Measurements from ENCODE around the gene PTPRD. TPM values are rescaled to one million over a fixed set of nuclear protein-coding genes. Genes with fewer than 3 reads are reported as not detected.
A peak's percentile ranks its signal among the peaks of the same experiment; 100 is the strongest.

PTPRD gene
- total and polyA plus RNA-seq, 9 of the 15 experiments (the other 6 are each of a cell fraction or from before 2014, with no cell fraction given), result 0.11 TPM; not detected in 8

DNA sequence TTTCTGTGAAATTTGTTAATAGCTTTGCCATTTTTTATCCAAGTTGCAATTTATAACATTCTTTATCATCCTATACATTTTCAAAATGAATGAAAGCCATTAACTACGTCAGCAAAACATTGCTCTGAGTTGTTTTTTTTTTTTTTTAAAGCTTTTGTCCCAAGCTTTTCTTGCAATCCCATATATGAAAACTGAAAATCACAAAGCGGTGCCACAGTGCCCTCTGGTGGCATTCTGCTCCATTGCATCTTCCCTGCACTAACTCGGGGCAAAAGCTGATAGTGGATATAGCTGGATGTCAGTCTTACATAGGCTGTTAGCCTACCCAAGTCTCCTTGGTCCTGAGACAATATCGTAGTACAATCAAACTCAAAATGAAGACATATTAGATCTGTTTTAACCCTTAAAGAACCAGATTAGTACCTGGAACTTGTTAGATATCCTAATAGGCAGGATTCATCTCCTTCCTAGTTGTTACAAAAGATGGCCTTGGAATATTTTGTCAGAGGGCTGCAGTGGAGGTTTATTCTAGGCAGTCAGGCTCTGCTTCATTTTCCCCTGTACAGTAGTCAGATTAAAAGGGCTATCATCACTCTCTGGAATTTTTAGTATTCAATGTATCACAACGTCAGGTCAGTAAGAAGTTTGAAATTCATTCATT, 669.9 kb downstream of the PTPRD start (continued):
- TF ChIP-seq, protein P1, sequence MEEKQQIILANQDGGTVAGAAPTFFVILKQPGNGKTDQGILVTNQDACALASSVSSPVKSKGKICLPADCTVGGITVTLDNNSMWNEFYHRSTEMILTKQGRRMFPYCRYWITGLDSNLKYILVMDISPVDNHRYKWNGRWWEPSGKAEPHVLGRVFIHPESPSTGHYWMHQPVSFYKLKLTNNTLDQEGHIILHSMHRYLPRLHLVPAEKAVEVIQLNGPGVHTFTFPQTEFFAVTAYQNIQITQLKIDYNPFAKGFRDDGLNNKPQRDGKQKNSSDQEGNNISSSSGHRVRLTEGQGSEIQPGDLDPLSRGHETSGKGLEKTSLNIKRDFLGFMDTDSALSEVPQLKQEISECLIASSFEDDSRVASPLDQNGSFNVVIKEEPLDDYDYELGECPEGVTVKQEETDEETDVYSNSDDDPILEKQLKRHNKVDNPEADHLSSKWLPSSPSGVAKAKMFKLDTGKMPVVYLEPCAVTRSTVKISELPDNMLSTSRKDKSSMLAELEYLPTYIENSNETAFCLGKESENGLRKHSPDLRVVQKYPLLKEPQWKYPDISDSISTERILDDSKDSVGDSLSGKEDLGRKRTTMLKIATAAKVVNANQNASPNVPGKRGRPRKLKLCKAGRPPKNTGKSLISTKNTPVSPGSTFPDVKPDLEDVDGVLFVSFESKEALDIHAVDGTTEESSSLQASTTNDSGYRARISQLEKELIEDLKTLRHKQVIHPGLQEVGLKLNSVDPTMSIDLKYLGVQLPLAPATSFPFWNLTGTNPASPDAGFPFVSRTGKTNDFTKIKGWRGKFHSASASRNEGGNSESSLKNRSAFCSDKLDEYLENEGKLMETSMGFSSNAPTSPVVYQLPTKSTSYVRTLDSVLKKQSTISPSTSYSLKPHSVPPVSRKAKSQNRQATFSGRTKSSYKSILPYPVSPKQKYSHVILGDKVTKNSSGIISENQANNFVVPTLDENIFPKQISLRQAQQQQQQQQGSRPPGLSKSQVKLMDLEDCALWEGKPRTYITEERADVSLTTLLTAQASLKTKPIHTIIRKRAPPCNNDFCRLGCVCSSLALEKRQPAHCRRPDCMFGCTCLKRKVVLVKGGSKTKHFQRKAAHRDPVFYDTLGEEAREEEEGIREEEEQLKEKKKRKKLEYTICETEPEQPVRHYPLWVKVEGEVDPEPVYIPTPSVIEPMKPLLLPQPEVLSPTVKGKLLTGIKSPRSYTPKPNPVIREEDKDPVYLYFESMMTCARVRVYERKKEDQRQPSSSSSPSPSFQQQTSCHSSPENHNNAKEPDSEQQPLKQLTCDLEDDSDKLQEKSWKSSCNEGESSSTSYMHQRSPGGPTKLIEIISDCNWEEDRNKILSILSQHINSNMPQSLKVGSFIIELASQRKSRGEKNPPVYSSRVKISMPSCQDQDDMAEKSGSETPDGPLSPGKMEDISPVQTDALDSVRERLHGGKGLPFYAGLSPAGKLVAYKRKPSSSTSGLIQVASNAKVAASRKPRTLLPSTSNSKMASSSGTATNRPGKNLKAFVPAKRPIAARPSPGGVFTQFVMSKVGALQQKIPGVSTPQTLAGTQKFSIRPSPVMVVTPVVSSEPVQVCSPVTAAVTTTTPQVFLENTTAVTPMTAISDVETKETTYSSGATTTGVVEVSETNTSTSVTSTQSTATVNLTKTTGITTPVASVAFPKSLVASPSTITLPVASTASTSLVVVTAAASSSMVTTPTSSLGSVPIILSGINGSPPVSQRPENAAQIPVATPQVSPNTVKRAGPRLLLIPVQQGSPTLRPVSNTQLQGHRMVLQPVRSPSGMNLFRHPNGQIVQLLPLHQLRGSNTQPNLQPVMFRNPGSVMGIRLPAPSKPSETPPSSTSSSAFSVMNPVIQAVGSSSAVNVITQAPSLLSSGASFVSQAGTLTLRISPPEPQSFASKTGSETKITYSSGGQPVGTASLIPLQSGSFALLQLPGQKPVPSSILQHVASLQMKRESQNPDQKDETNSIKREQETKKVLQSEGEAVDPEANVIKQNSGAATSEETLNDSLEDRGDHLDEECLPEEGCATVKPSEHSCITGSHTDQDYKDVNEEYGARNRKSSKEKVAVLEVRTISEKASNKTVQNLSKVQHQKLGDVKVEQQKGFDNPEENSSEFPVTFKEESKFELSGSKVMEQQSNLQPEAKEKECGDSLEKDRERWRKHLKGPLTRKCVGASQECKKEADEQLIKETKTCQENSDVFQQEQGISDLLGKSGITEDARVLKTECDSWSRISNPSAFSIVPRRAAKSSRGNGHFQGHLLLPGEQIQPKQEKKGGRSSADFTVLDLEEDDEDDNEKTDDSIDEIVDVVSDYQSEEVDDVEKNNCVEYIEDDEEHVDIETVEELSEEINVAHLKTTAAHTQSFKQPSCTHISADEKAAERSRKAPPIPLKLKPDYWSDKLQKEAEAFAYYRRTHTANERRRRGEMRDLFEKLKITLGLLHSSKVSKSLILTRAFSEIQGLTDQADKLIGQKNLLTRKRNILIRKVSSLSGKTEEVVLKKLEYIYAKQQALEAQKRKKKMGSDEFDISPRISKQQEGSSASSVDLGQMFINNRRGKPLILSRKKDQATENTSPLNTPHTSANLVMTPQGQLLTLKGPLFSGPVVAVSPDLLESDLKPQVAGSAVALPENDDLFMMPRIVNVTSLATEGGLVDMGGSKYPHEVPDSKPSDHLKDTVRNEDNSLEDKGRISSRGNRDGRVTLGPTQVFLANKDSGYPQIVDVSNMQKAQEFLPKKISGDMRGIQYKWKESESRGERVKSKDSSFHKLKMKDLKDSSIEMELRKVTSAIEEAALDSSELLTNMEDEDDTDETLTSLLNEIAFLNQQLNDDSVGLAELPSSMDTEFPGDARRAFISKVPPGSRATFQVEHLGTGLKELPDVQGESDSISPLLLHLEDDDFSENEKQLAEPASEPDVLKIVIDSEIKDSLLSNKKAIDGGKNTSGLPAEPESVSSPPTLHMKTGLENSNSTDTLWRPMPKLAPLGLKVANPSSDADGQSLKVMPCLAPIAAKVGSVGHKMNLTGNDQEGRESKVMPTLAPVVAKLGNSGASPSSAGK (IDR thresholded peaks at IDR 0.05), result no peak
- no peak for TF ChIP-seq KHSRP (IDR thresholded peaks at IDR 0.05)
- no peak for TF ChIP-seq ZNF324 (CRISPR knock-in tag; IDR thresholded peaks at IDR 0.05)
- no peak for TF ChIP-seq FIP1L1 (IDR thresholded peaks at IDR 0.05; ENCODE audit: low read depth, low read length, poor library complexity, severe bottlenecking)
- TF ChIP-seq EHMT2 (IDR thresholded peaks at IDR 0.05), result no peak
- no peak for TF ChIP-seq RBM34 (IDR thresholded peaks at IDR 0.05; ENCODE audit: borderline replicate concordance, insufficient read depth, low read length)
- TF ChIP-seq, protein P2, sequence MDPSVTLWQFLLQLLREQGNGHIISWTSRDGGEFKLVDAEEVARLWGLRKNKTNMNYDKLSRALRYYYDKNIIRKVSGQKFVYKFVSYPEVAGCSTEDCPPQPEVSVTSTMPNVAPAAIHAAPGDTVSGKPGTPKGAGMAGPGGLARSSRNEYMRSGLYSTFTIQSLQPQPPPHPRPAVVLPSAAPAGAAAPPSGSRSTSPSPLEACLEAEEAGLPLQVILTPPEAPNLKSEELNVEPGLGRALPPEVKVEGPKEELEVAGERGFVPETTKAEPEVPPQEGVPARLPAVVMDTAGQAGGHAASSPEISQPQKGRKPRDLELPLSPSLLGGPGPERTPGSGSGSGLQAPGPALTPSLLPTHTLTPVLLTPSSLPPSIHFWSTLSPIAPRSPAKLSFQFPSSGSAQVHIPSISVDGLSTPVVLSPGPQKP (CRISPR knock-in tag; IDR thresholded peaks at IDR 0.05), result no peak
- TF ChIP-seq ZNF316 (IDR thresholded peaks at IDR 0.05), result peak; percentile 13; the same call in 1 of the 2 replicates
- TF ChIP-seq RBM17 (IDR thresholded peaks at IDR 0.05; ENCODE audit: borderline replicate concordance, low read depth, low read length), result no peak
- TF ChIP-seq SMC3 (conservative IDR thresholded peaks at IDR 0.05; ENCODE audit: insufficient read depth, low read depth, low read length), result 0 out of 2 replicates have a peak, but pooled peaks have one; percentile 4
- no peak for TF ChIP-seq ZNF133 (CRISPR knock-in tag; IDR thresholded peaks at IDR 0.05)
- TF ChIP-seq NFE2L1 (tag; IDR thresholded peaks at IDR 0.05; ENCODE audit: borderline replicate concordance, low read depth), result no peak
- TF ChIP-seq, protein P3, sequence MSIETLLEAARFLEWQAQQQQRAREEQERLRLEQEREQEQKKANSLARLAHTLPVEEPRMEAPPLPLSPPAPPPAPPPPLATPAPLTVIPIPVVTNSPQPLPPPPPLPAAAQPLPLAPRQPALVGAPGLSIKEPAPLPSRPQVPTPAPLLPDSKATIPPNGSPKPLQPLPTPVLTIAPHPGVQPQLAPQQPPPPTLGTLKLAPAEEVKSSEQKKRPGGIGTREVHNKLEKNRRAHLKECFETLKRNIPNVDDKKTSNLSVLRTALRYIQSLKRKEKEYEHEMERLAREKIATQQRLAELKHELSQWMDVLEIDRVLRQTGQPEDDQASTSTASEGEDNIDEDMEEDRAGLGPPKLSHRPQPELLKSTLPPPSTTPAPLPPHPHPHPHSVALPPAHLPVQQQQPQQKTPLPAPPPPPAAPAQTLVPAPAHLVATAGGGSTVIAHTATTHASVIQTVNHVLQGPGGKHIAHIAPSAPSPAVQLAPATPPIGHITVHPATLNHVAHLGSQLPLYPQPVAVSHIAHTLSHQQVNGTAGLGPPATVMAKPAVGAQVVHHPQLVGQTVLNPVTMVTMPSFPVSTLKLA (conservative IDR thresholded peaks at IDR 0.05), result no peak
- no peak for TF ChIP-seq FOXK2 (conservative IDR thresholded peaks at IDR 0.05 in 1 of 2, IDR thresholded peaks at IDR 0.05 in 1 of 2; ENCODE audit: low read depth in 2 of 2)
